ENCODE data around the gene EIF6. TPM values are rescaled to one million over a fixed set of nuclear protein-coding genes. Genes with fewer than 3 reads are reported as not detected.

Gene EIF6
- polyA plus RNA-seq, 1 donor from 2014 or later: 143 TPM

- Histone ChIP-seq H3K9me3 (ENCODE audit: low read length) (no peaks in the 10 kb centered on the region), H3K9ac (ENCODE audit: low read length) (no peak overlapping the region), H3K36me3 (ENCODE audit: insufficient read depth, low read length) (no peaks in the 10 kb centered on the region), H3K27me3 (ENCODE audit: insufficient read depth, low read depth, low read length) (no peaks in the 10 kb centered on the region), H4K20me1 (ENCODE audit: insufficient read depth) (no peaks in the 10 kb centered on the region), H3K9me2 (ENCODE audit: insufficient read depth, low read length) (no peaks in the 10 kb centered on the region), H3K27ac (ENCODE audit: low read length) (no peak overlapping the region), H3K79me2 (replicated peaks; ENCODE audit: insufficient read depth, low read length) (no peaks in the 10 kb centered on the region), H2AFZ (ENCODE audit: low read depth, low read length) (no peak overlapping the region), H3K4me3 (ENCODE audit: low read length) (no peak overlapping the region), H3K4me2 (ENCODE audit: low read length) (no peak overlapping the region), H3F3A (ENCODE audit: insufficient read depth, low read length, poor library complexity, severe bottlenecking) (no peaks in the 10 kb centered on the region)
- peak; percentile 88 for TF ChIP-seq CTCF (IDR thresholded peaks at IDR 0.05; ENCODE audit: poor library complexity, severe bottlenecking)
- no peak for TF ChIP-seq EZH2 (IDR thresholded peaks at IDR 0.05; ENCODE audit: borderline replicate concordance, insufficient read depth, low read length, poor library complexity, severe bottlenecking)
- no peak for TF ChIP-seq EP300 (conservative IDR thresholded peaks at IDR 0.05; ENCODE audit: poor library complexity, severe bottlenecking)
- TF ChIP-seq SMC3 (conservative IDR thresholded peaks at IDR 0.05; ENCODE audit: poor library complexity): peak; percentile 77
- TF ChIP-seq POLR2AphosphoS5 (IDR thresholded peaks at IDR 0.05): no peak
- TF ChIP-seq REST (IDR thresholded peaks at IDR 0.05; ENCODE audit: borderline replicate concordance): no peak
- TF ChIP-seq TAF1 (IDR thresholded peaks at IDR 0.05; ENCODE audit: low read depth): no peak
- peak; percentile 79 for TF ChIP-seq RAD21 (conservative IDR thresholded peaks at IDR 0.05)
- peak; percentile 20 for TF ChIP-seq MXI1 (conservative IDR thresholded peaks at IDR 0.05; ENCODE audit: poor library complexity, severe bottlenecking)
Measured at GRCh38 chr20:35303735-35304491, 19.3 kb upstream of the EIF6 start.

- Histone ChIP-seq H3K36me3 (ENCODE audit: insufficient read depth, low read length) (no peaks in the 10 kb centered on the region), H2AFZ (ENCODE audit: low read depth, low read length) (no peak overlapping the region), H3K4me3 (ENCODE audit: low read length) (no peak overlapping the region), H3K27ac (ENCODE audit: low read length) (no peak overlapping the region), H3K27me3 (ENCODE audit: insufficient read depth, low read depth, low read length) (no peaks in the 10 kb centered on the region), H3K79me2 (replicated peaks; ENCODE audit: insufficient read depth, low read length) (no peaks in the 10 kb centered on the region), H3F3A (ENCODE audit: insufficient read depth, low read length, poor library complexity, severe bottlenecking) (no peaks in the 10 kb centered on the region), H4K20me1 (ENCODE audit: insufficient read depth) (no peaks in the 10 kb centered on the region), H3K9ac (ENCODE audit: low read length) (no peak overlapping the region), H3K9me2 (ENCODE audit: insufficient read depth, low read length) (no peaks in the 10 kb centered on the region), H3K9me3 (ENCODE audit: low read length) (no peaks in the 10 kb centered on the region), H3K4me2 (ENCODE audit: low read length) (no peak overlapping the region)
- no peak for TF ChIP-seq CTCF (IDR thresholded peaks at IDR 0.05; ENCODE audit: poor library complexity, severe bottlenecking)
- no peak for TF ChIP-seq TAF1 (IDR thresholded peaks at IDR 0.05; ENCODE audit: low read depth)
- TF ChIP-seq REST (IDR thresholded peaks at IDR 0.05; ENCODE audit: borderline replicate concordance): no peak
- TF ChIP-seq EP300 (conservative IDR thresholded peaks at IDR 0.05; ENCODE audit: poor library complexity, severe bottlenecking): no peak
- TF ChIP-seq POLR2AphosphoS5 (IDR thresholded peaks at IDR 0.05): no peak
- TF ChIP-seq EZH2 (IDR thresholded peaks at IDR 0.05; ENCODE audit: borderline replicate concordance, insufficient read depth, low read length, poor library complexity, severe bottlenecking): no peak
- no peak for TF ChIP-seq SMC3 (conservative IDR thresholded peaks at IDR 0.05; ENCODE audit: poor library complexity)
Measured at GRCh38 chr20:35303382-35303734, 18.8 kb upstream of the EIF6 start.

All from neural cell (in vitro differentiated cells).